ENCODE results near the gene RFC1. TPM values are rescaled to one million over a fixed set of nuclear protein-coding genes. Genes with fewer than 3 reads are reported as not detected.

The RFC1 gene
- polyA plus RNA-seq, 1 donor from 2014 or later, result 20.7 TPM

- Histone ChIP-seq H3K9me3 (ENCODE audit: low read length) (no peaks in the 10 kb centered on the region), H2AFZ (ENCODE audit: low read depth, low read length) (no peak overlapping the region), H3K9me2 (ENCODE audit: insufficient read depth, low read length) (no peaks in the 10 kb centered on the region), H3K27me3 (ENCODE audit: insufficient read depth, low read depth, low read length) (no peaks in the 10 kb centered on the region), H3K4me3 (ENCODE audit: low read length) (no peak overlapping the region), H3K36me3 (ENCODE audit: insufficient read depth, low read length) (no peaks in the 10 kb centered on the region), H3K9ac (ENCODE audit: low read length) (no peak overlapping the region), H4K20me1 (ENCODE audit: insufficient read depth) (no peaks in the 10 kb centered on the region), H3K79me2 (replicated peaks; ENCODE audit: insufficient read depth, low read length) (peaks cover 30% of the 10 kb centered on the region), H3F3A (ENCODE audit: insufficient read depth, low read length, poor library complexity, severe bottlenecking) (no peaks in the 10 kb centered on the region), H3K4me2 (ENCODE audit: low read length) (no peak overlapping the region), H3K27ac (ENCODE audit: low read length) (no peak overlapping the region)
- TF ChIP-seq EP300 (conservative IDR thresholded peaks at IDR 0.05; ENCODE audit: poor library complexity, severe bottlenecking) (no peak), POLR2AphosphoS5 (IDR thresholded peaks at IDR 0.05) (no peak), REST (IDR thresholded peaks at IDR 0.05; ENCODE audit: borderline replicate concordance) (no peak), CTCF (IDR thresholded peaks at IDR 0.05; ENCODE audit: poor library complexity, severe bottlenecking) (no peak), EZH2 (IDR thresholded peaks at IDR 0.05; ENCODE audit: borderline replicate concordance, insufficient read depth, low read length, poor library complexity, severe bottlenecking) (no peak), RAD21 (conservative IDR thresholded peaks at IDR 0.05) (no peak), TAF1 (IDR thresholded peaks at IDR 0.05; ENCODE audit: low read depth) (no peak), SMC3 (conservative IDR thresholded peaks at IDR 0.05; ENCODE audit: poor library complexity) (no peak), MXI1 (conservative IDR thresholded peaks at IDR 0.05; ENCODE audit: poor library complexity, severe bottlenecking) (no peak)
Observed at GRCh38 chr4:39357002-39357401, 9.2 kb downstream of the RFC1 start.

- Histone ChIP-seq H3K4me2 (ENCODE audit: low read length) (no peak overlapping the region), H3K9ac (ENCODE audit: low read length) (no peak overlapping the region)
Observed at GRCh38 chr4:39354254-39354552, 12.0 kb downstream of the RFC1 start.

More at GRCh38 chr4:39354254-39354552, 12.0 kb downstream of the RFC1 start:
- no peaks in the 10 kb centered on the region for H3K27me3 ChIP-seq (ENCODE audit: insufficient read depth, low read depth, low read length)
- no peaks in the 10 kb centered on the region for H3K9me3 ChIP-seq (ENCODE audit: low read length)
- H3K36me3 ChIP-seq (ENCODE audit: insufficient read depth, low read length), result no peaks in the 10 kb centered on the region
- H4K20me1 ChIP-seq (ENCODE audit: insufficient read depth), result no peaks in the 10 kb centered on the region
- TF ChIP-seq REST (IDR thresholded peaks at IDR 0.05; ENCODE audit: borderline replicate concordance) (no peak), POLR2AphosphoS5 (IDR thresholded peaks at IDR 0.05) (no peak), RAD21 (conservative IDR thresholded peaks at IDR 0.05) (no peak), MXI1 (conservative IDR thresholded peaks at IDR 0.05; ENCODE audit: poor library complexity, severe bottlenecking) (no peak), SMC3 (conservative IDR thresholded peaks at IDR 0.05; ENCODE audit: poor library complexity) (no peak), CTCF (IDR thresholded peaks at IDR 0.05; ENCODE audit: poor library complexity, severe bottlenecking) (no peak), TAF1 (IDR thresholded peaks at IDR 0.05; ENCODE audit: low read depth) (no peak), EZH2 (IDR thresholded peaks at IDR 0.05; ENCODE audit: borderline replicate concordance, insufficient read depth, low read length, poor library complexity, severe bottlenecking) (no peak)
- H3K79me2 ChIP-seq (replicated peaks; ENCODE audit: insufficient read depth, low read length), result peaks cover 17% of the 10 kb centered on the region
- no peaks in the 10 kb centered on the region for H3K9me2 ChIP-seq (ENCODE audit: insufficient read depth, low read length)
- no peaks in the 10 kb centered on the region for H3F3A ChIP-seq (ENCODE audit: insufficient read depth, low read length, poor library complexity, severe bottlenecking)
- H3K4me3 ChIP-seq (ENCODE audit: low read length), result no peak overlapping the region
- H2AFZ ChIP-seq (ENCODE audit: low read depth, low read length), result no peak overlapping the region
- H3K27ac ChIP-seq (ENCODE audit: low read length), result no peak overlapping the region

All from neural cell (in vitro differentiated cells).